ENCODE results near the gene RALGAPA1.

RALGAPA1 gene

GRCh38 chr14:35499180-35499579 is 309.9 kb downstream of the RALGAPA1 start:
- DNase-seq (ENCODE audit: low read depth in 2 of 3, low spot score in 2 of 3), result no peak

GRCh38 chr14:35495278-35495677 is 313.8 kb downstream of the RALGAPA1 start:
- DNase-seq (ENCODE audit: low read depth in 2 of 3, low spot score in 2 of 3), result no peak

- DNase-seq (ENCODE audit: low read depth in 2 of 3, low spot score in 2 of 3), result no peak
Measured at GRCh38 chr14:35492569-35493014, 316.5 kb downstream of the RALGAPA1 start.
